ENCODE data around the gene KYNU. TPM values are rescaled to one million over a fixed set of nuclear protein-coding genes. Genes with fewer than 3 reads are reported as not detected.

KYNU gene
- total and polyA plus RNA-seq, 10 of the 15 experiments (the other 5 are each of a cell fraction or from before 2014, with no cell fraction given): 31.3 to 101 (median 38.3) TPM

- TF ChIP-seq, protein P1, sequence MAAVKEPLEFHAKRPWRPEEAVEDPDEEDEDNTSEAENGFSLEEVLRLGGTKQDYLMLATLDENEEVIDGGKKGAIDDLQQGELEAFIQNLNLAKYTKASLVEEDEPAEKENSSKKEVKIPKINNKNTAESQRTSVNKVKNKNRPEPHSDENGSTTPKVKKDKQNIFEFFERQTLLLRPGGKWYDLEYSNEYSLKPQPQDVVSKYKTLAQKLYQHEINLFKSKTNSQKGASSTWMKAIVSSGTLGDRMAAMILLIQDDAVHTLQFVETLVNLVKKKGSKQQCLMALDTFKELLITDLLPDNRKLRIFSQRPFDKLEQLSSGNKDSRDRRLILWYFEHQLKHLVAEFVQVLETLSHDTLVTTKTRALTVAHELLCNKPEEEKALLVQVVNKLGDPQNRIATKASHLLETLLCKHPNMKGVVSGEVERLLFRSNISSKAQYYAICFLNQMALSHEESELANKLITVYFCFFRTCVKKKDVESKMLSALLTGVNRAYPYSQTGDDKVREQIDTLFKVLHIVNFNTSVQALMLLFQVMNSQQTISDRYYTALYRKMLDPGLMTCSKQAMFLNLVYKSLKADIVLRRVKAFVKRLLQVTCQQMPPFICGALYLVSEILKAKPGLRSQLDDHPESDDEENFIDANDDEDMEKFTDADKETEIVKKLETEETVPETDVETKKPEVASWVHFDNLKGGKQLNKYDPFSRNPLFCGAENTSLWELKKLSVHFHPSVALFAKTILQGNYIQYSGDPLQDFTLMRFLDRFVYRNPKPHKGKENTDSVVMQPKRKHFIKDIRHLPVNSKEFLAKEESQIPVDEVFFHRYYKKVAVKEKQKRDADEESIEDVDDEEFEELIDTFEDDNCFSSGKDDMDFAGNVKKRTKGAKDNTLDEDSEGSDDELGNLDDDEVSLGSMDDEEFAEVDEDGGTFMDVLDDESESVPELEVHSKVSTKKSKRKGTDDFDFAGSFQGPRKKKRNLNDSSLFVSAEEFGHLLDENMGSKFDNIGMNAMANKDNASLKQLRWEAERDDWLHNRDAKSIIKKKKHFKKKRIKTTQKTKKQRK (IDR thresholded peaks at IDR 0.05; ENCODE audit: low read depth, low read length): no peak
- TF ChIP-seq ZNF622 (IDR thresholded peaks at IDR 0.05) (no peak), JUND (IDR thresholded peaks at IDR 0.05; ENCODE audit: low read depth, low read length) (no peak), YBX1 (IDR thresholded peaks at IDR 0.05) (no peak), E2F8 (IDR thresholded peaks at IDR 0.05; ENCODE audit: low read depth, partially characterized antibody) (no peak), PAX5 (IDR thresholded peaks at IDR 0.05; ENCODE audit: borderline replicate concordance, low read depth, low read length) (no peak), ASH2L (IDR thresholded peaks at IDR 0.05; ENCODE audit: borderline replicate concordance, low read depth) (no peak), WRNIP1 (IDR thresholded peaks at IDR 0.05; ENCODE audit: borderline replicate concordance, low read depth, low read length) (no peak)
- TF ChIP-seq, protein P2, sequence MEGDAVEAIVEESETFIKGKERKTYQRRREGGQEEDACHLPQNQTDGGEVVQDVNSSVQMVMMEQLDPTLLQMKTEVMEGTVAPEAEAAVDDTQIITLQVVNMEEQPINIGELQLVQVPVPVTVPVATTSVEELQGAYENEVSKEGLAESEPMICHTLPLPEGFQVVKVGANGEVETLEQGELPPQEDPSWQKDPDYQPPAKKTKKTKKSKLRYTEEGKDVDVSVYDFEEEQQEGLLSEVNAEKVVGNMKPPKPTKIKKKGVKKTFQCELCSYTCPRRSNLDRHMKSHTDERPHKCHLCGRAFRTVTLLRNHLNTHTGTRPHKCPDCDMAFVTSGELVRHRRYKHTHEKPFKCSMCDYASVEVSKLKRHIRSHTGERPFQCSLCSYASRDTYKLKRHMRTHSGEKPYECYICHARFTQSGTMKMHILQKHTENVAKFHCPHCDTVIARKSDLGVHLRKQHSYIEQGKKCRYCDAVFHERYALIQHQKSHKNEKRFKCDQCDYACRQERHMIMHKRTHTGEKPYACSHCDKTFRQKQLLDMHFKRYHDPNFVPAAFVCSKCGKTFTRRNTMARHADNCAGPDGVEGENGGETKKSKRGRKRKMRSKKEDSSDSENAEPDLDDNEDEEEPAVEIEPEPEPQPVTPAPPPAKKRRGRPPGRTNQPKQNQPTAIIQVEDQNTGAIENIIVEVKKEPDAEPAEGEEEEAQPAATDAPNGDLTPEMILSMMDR (IDR thresholded peaks at IDR 0.05 in 2 of 3, conservative IDR thresholded peaks at IDR 0.05 in 1 of 3; ENCODE audit: control insufficient read depth in 2 of 3, extremely low read depth in 1 of 3, insufficient read depth in 1 of 3, low read depth in 3 of 3, low read length in 3 of 3): no peak
- TF ChIP-seq, protein P3, sequence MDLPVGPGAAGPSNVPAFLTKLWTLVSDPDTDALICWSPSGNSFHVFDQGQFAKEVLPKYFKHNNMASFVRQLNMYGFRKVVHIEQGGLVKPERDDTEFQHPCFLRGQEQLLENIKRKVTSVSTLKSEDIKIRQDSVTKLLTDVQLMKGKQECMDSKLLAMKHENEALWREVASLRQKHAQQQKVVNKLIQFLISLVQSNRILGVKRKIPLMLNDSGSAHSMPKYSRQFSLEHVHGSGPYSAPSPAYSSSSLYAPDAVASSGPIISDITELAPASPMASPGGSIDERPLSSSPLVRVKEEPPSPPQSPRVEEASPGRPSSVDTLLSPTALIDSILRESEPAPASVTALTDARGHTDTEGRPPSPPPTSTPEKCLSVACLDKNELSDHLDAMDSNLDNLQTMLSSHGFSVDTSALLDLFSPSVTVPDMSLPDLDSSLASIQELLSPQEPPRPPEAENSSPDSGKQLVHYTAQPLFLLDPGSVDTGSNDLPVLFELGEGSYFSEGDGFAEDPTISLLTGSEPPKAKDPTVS (IDR thresholded peaks at IDR 0.05; ENCODE audit: low read depth, low read length): no peak
- TF ChIP-seq, protein P4, sequence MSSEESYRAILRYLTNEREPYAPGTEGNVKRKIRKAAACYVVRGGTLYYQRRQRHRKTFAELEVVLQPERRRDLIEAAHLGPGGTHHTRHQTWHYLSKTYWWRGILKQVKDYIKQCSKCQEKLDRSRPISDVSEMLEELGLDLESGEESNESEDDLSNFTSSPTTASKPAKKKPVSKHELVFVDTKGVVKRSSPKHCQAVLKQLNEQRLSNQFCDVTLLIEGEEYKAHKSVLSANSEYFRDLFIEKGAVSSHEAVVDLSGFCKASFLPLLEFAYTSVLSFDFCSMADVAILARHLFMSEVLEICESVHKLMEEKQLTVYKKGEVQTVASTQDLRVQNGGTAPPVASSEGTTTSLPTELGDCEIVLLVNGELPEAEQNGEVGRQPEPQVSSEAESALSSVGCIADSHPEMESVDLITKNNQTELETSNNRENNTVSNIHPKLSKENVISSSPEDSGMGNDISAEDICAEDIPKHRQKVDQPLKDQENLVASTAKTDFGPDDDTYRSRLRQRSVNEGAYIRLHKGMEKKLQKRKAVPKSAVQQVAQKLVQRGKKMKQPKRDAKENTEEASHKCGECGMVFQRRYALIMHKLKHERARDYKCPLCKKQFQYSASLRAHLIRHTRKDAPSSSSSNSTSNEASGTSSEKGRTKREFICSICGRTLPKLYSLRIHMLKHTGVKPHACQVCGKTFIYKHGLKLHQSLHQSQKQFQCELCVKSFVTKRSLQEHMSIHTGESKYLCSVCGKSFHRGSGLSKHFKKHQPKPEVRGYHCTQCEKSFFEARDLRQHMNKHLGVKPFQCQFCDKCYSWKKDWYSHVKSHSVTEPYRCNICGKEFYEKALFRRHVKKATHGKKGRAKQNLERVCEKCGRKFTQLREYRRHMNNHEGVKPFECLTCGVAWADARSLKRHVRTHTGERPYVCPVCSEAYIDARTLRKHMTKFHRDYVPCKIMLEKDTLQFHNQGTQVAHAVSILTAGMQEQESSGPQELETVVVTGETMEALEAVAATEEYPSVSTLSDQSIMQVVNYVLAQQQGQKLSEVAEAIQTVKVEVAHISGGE (CRISPR knock-in tag; IDR thresholded peaks at IDR 0.05): no peak
- TF ChIP-seq, protein P5, sequence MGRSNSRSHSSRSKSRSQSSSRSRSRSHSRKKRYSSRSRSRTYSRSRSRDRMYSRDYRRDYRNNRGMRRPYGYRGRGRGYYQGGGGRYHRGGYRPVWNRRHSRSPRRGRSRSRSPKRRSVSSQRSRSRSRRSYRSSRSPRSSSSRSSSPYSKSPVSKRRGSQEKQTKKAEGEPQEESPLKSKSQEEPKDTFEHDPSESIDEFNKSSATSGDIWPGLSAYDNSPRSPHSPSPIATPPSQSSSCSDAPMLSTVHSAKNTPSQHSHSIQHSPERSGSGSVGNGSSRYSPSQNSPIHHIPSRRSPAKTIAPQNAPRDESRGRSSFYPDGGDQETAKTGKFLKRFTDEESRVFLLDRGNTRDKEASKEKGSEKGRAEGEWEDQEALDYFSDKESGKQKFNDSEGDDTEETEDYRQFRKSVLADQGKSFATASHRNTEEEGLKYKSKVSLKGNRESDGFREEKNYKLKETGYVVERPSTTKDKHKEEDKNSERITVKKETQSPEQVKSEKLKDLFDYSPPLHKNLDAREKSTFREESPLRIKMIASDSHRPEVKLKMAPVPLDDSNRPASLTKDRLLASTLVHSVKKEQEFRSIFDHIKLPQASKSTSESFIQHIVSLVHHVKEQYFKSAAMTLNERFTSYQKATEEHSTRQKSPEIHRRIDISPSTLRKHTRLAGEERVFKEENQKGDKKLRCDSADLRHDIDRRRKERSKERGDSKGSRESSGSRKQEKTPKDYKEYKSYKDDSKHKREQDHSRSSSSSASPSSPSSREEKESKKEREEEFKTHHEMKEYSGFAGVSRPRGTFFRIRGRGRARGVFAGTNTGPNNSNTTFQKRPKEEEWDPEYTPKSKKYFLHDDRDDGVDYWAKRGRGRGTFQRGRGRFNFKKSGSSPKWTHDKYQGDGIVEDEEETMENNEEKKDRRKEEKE (IDR thresholded peaks at IDR 0.05): no peak
Observed at GRCh38 chr2:142975239-142975638, 97.8 kb downstream of the KYNU start (continued).
